Stimulated activated CD4-positive, alpha-beta T cell treated with anti-CD3 and anti-CD28 coated beads, Interleukin-4, amount 100 ng/mL, for 4 hours (primary cell): Measurements from ENCODE around the gene CAND2.
A peak's percentile ranks its signal among the peaks of the same experiment; 100 is the strongest.

ENCODE experiments used
- DNase-seq, 2 experiments: peaks; one replicate each; pipeline ENCODE4 v3.0.0-alpha.2; 2020

CAND2 gene

GRCh38 chr3:12808587-12808986 lies 12.1 kb downstream of the CAND2 start:
- no peak for DNase-seq

- DNase-seq = no peak
These were observed 12.5 kb downstream of the CAND2 start for GRCh38 chr3:12809001-12809400.

DNA sequence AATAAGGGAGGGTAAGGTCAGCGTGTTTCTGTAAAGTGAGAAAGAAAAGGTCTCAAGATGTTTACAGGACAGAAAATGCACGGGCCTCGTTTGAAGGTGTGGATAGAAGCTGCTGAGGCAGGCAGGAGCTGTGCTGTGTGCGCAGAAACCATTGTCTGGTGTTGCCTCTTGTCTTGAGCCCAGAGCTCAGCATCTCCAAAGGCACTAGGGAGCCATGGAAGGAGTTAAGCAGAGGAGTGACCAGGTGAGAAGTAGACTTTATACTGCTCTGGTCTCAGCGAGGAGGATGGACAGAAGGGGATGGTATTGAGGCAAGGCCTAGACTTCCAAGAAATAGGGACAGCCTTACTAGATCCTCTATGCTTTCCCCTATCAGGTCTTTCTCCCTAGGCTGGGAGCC lies 13.0 kb downstream of the CAND2 start:
- no peak for DNase-seq

DNA sequence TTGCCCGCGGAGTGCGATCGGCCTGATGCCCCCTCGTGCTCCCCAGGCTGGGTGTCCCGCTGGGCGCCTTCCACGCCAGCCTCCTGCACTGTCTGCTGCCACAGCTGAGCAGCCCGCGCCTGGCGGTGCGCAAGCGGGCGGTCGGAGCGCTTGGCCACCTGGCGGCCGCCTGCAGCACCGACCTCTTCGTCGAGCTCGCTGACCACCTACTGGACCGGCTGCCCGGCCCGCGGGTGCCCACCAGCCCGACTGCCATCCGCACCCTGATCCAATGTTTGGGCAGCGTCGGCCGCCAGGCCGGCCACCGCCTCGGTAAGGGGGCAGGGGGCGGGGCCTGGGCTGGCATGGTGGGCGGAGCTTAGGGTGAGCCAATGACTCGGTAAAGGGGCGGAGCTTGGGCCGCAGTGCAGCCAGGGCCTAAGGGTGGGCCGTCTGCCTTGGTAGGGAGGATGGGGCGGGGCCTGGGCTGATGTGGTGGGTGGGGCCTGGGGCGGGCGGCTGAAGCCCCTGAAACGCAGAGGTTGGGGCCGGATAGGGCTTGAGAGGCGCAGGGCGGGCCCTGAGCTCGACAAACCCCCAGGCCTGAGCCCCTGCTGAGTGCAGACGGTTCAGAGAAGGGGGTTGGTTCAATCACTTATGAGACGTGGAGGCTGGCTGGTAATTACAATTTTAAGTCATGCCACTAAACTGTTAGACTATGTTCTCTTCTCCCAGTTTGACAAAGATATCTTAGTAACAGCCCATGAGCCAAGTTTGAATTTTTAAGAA lies 13.7 kb downstream of the CAND2 start:
- DNase-seq = peak; percentile 91 to 95

DNA sequence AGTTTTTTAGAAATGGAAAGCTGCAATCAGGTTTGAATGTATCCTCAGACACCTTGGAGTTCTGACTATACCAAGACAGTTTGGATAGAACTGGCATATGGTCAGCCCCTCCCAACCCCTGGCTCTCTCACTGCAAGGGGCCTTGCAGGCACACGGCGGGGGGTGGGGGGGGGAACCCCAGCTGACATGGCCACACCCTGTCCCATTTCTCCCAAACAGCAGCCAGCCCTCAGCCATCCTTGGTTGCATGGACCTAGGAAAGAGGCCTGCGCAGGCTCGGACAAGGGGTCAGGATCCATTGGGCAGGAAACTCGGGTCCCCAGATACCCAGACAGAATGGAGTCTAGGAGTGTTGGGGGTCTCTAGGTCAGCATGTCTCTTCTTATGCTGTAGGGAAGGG lies 14.5 kb downstream of the CAND2 start:
- DNase-seq = no peak

GRCh38 chr3:12812812-12813211 lies 16.3 kb downstream of the CAND2 start:
- no peak for DNase-seq

GRCh38 chr3:12813967-12814366 lies 17.5 kb downstream of the CAND2 start:
- DNase-seq = no peak

GRCh38 chr3:12815078-12815477 lies 18.6 kb downstream of the CAND2 start:
- DNase-seq = no peak

DNA sequence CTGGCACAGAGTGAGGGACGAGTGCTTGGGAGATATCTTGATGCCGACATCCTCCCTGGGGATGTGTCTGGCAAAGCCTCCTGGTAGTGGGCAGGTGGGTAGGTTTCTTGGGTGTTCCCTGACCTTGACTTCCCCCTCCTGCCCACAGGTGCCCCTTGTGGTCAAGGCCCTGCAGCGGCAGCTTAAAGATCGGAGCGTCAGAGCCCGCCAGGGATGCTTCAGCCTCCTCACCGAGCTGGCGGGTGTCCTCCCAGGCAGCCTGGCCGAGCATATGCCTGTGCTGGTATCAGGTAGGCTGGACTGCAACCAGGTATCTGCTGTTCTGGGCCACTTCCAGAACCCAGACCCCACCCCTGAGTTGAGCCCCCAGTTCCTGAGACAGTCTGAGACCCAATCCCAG lies 19.2 kb downstream of the CAND2 start:
- DNase-seq = no peak

DNA sequence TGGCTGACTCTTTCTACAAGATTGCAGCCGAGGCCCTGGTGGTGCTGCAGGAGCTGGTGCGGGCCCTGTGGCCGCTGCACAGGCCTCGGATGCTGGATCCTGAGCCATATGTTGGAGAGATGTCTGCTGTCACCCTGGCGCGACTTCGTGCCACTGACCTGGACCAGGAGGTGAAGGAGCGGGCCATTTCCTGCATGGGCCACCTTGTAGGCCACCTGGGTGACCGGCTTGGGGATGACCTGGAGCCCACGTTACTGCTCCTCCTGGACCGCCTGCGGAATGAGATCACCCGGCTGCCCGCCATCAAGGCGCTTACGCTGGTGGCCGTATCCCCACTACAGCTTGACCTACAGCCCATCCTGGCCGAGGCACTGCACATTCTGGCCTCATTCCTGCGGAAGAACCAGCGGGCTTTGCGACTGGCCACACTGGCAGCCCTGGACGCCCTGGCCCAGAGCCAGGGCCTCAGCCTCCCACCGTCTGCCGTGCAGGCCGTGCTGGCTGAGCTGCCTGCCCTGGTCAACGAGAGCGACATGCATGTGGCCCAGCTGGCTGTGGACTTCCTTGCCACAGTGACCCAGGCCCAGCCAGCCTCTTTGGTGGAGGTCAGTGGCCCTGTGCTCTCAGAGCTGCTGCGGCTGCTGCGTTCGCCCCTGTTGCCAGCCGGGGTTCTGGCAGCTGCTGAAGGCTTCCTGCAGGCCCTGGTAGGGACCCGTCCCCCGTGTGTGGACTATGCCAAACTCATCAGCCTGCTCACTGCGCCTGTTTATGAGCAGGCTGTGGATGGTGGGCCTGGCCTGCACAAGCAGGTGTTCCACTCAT lies 20.3 kb downstream of the CAND2 start:
- DNase-seq = no peak

GRCh38 chr3:12817343-12817710 lies 20.8 kb downstream of the CAND2 start:
- DNase-seq = no peak

DNA sequence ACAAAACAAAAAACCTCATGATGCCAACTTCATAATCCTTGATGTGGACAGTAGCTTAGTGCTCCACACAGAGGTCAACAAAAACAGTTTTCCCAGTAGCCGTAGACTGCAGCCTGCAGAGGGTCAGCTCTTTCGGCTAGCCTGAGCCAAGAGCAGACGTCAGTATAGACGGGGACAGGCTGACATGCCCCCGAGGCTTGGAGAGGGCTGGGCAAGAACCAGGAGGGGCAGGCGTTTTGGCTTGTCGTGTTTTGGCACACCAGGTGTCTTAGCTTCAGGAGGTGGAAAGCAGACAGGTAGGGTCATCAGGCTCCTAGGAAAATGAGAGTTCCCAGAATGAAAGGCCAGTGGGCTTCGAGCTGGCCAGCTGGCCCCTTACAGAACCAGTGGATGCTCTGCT lies 21.8 kb downstream of the CAND2 start:
- DNase-seq = no peak

- DNase-seq = no peak
These were observed 22.3 kb downstream of the CAND2 start for GRCh38 chr3:12818773-12819172.

DNA sequence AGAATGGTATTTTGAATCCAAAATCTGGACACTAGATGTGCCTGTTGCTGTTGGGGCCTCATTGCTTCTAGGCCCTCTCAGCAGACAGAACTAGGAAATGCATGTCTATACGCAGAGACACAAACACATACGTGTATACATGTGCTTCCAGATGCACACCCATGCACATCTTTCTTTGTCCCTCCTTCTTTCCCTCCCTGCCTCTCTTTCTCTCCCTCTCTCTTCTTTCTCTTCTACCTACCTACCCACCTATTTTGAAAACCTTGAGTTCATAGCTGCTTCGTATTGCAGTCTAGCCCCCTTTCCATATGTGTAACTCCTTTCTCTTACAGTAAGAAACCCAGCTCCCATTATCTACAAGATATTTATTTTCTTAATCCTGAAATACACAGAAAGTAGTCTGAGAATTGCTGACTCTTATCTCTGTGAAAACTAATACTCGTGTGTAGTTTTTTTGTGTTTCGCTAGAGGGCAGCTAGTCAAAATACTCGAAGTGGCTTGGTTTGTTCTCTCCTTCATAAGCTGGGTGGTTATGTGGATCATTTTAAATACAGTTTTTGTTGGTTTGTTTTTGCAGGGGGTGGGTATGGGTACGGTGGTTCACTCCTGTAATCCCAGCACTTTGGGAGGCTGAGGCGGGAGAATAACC lies 26.4 kb downstream of the CAND2 start:
- DNase-seq = no peak

GRCh38 chr3:12824299-12824698 lies 27.8 kb downstream of the CAND2 start:
- no peak for DNase-seq

DNA sequence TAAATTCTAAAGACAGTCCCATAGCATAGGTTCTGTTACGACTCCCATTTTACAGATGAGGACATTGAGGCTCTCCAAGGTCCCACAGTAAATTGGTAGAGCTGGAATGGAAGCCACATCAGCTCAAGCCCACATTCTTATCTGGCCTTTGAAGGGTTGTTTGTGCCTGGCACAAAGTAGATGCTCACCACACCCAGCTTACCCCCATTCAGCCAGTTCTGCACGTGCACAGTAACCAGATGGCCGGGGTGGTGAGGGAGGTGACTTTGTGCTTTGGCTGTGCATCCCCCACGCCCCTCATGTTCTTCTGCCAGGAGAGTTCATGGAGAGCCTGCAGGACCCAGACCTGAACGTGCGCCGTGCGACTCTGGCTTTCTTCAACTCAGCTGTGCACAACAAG lies 28.7 kb downstream of the CAND2 start:
- no peak for DNase-seq

DNA sequence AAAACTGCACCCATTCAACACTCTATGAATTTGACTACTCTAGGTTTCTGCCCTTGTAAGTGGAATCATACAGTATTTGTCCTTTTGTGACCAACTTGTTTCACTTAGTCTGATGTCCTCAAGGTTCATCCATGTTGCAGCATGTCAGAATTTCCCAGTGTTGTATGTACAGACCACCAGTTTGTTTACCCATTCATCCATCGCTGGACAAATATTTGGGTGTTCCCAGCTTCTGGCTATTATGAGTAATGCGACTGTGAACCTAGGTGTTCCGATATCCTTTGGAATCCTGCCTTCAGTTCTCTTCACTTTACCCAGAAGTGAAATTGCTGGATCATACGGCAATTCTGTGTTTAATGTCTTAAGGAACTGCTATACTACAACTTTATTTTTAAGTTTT lies 32.3 kb downstream of the CAND2 start:
- DNase-seq = no peak

GRCh38 chr3:12829404-12829803 lies 32.9 kb downstream of the CAND2 start:
- no peak for DNase-seq

DNA sequence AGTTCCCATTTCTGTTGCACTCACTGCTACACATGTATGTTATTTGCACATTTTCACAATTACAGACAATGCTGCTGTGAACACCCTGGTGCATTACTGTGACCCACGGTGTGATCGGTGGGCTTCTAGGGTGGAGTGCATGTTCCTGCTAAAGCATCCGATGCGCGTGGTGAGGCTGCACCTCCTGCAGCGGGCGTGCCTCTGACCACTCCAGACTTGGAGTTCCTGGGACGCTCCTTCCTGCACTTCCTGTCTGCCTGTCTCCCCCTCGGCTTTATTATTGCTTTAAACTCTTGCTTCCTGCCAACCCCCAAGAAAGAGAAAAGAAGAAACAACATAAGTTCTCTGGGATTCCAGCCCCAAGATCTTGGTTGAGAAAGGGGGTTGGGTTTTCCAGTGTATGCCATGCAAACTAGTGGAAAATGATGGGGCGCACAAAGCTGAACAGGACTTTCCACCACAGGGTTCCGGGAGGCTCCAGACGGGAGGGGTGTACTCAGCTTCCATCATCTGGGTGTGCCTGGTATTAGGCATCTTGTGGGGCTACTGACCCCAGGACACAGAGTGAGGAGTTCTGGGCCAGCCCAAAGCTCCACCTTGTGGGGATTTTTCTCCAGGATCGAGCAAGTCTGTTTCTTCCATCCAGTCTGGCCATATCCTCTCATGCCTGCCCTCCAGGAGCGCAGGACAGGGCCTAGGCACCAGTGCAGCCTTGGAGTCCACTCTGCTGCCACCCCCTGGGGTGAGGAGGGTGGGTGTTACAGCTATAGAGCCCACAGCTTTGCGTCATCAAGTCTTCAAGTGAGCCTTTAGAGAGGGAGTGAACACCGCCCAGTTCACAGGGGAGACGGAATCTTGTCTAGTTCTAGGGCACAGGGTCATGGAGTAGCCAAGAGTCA lies 33.7 kb downstream of the CAND2 start:
- no peak for DNase-seq

DNA sequence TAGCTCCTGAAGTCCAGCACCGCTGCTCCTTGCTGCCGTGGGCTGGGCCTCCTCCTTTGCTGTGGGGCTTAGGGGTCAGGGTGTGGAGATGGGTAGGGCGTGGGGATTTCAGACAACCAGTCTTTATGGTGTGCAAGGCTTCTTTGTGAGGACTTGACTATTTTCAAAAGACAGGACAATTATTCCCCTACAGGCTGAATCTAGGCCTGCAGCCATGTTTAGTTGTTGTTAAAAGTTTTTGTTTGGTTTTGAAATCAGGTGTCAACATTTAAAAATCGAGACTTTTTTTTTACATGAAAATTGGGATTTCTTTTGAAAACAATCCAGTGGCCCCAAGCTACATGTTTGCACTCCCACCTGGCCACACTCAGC lies 34.3 kb downstream of the CAND2 start:
- no peak for DNase-seq

DNA sequence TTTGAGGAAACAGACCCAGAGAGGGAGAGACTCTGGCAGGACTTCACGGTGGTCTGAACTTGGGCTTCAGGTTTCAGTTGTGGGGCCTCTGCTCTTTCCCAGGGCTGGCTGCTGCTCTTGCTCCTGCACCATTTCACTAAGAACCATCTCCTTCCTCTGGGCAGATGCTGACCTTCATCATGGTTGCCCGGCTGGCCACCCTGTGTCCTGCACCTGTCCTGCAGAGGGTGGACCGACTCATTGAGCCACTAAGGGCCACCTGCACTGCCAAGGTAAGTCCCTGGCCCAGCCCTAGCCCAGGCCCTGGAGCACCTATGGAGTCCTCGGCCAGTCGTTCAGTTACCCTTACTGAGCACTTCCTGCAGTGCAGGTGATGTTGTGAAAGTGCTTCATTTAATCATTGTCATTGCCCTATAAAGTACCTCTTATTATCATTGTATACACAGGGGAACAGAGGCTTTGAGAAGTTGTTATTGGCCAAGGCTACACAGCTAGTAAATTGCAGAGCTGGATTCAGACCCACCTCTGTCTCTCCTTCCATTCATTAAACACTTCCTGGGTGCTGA lies 34.9 kb downstream of the CAND2 start:
- no peak for DNase-seq

DNA sequence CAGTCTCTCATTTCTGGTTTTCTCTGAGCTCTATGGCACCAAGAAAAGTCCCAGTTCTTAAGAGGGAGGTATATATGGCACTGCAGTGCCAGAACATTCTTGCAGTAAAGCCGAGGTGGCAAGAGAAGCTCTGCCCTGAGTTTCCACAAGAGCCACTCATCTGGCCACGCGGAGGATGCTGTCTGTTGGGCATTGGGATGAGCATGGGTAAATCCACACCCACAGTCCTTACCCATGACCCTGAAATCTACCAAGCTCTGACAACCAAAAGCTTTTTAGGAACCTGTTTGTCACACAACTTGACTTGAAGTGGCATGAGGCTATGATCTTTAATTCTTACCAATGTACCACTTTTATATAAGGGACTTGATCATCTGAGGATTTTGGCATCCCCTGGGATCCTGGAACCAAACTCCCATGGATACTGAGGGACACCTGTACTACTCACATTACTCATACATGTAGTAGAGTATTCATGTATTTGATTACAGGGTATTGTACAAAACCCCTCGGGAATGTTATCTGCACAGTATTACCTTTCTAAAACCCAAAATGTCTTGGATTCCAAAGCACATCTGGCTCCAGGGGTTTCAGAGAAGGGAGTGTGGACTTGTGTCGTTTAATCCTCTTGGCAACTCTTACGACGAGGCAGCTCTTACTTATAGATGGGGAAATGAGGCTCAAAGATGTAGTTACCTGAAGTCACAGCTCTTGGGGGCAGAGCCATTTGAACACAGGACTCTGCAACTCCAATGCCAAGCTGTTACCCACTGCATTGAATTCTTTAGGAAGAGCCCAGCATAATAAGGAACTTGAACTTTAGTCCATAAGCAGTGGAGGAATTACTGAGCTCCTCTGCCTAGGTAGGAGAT lies 36.1 kb downstream of the CAND2 start:
- no peak for DNase-seq
